GM19099 (cell line): ENCODE measurements around the gene RPAP2.

Experiments used
- POLR2A ChIP-seq: IDR thresholded peaks from 3 replicates; pipeline ENCODE4 v1.6.1; 2011; ENCODE audit warnings: low read depth; ENCODE audit not compliant: insufficient read length; ENCODE audit errors: extremely low read depth

The RPAP2 gene

DNA sequence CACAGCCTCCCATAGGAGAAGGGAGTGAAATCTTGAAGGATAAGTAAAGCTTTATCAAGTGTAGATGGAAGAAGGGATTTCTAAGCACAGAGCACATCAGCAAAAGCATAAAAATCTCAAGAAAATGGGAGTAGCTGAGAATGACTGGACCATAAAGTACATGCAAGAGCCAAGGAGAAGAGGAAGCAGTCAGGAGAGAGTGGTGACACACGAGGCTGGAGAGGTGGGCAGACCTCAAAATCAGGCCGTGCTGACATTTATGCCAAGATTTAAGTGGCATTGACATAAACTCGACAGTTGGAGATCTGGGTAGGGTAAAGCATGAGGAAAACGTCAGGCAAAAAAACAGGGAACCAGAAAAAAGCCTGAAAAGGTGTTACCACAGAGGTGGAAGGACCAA is 125.5 kb downstream of the RPAP2 start:
- TF ChIP-seq POLR2A: no peak

DNA sequence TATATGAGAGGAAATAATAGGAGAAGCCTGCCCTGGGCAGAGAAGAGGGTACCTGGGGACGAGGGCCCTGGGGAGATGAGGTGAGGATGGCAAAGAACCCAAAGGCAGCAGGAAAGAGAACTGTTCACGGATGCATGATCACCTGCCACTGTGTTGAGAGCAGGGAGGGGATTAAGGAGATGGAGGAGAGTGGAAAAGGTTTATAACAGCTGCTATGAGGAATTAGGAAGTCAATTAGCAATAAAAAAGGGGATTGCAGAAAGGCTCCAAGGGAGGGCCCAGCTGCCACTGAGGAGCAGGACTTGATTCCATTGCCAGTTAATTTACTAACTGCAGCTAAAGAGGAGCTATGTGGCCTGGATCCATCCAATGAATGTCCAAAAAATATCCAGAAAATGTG is 126.8 kb downstream of the RPAP2 start:
- TF ChIP-seq POLR2A: no peak

DNA sequence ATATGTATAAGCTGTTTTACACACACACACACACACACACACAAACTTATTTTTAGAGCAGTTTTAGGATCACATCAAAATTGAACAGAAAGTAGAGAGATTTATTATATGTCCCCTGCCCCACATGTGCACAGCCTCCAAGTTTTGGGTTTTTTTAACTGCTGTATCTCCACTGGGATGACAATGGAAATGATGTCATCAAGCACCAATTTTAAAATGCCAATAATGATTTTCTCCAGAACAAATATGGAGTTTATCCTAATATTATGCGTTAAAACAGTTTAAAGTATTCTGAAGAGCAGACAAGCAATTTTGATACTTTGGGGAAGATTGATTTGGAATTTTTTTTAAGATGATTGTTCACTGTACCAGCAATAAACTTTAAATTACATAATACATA is 131.2 kb downstream of the RPAP2 start:
- TF ChIP-seq POLR2A: no peak

DNA sequence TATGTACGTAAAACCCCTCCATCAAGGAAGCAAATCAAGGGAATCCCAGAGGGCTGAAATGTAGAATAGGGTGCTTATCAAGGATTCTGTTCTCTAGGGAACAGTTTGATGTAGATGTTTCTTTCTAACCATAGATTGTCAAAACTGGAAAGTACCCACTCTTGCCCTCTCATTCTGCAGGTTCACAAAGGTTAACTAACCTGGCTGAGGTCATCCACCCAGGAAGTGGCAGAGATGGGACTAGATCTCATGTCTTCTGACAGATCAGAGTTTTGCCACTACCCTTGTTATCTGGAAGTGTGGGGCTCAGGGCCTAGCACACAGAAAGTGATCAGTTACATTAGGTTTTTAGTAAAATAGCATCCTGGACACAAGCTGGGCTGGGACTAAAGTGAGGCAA is 140.4 kb downstream of the RPAP2 start:
- no peak for TF ChIP-seq POLR2A

DNA sequence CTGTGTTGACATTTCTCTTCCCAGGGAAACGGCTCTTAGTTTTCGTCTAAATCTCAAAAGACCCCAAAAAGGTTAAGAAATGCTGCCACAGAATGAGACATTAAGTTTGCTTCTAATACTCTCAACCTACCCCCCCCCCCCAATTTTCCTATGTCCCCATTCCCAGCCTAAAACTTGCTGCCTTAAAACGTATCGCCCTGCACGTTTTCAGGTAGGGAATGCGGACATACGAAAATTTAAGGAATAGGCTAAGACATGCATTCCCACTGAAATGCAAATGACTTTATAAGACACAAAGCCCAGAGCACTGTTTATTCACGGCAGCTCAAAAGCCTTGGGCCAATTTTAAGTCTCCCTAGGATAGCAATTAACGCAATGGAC is 142.4 kb downstream of the RPAP2 start:
- no peak for TF ChIP-seq POLR2A

DNA sequence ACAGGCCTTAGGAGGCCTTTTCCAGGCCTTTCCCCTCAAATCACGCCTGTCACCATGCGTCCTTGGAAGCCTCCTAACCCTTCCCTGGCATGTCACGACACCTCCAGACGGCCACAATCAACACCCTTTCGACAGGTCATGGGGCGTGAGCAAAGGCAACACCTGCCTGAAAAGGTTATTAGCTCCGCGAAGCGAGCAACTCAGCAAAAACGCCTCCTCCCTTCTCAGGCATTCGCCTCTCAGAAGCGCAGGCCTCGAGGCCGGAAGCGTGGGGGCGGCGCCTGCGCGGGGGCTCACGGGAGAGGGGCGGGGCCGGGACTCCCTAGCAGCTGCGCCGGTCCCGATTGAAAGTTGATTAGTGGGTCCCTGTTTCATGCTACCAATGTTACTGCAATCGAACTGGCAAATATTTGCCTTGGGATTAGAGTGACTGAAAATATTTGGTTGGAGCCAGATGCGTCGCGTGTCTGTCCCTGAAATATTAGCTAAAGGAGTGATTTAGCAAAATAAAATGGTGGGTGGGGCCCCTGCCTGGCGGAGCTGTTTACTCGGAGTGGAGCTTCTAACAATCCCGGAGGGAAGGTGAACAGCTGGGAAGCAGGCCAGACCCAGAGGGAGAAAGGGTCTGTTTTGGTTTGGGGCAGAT is 143.0 kb downstream of the RPAP2 start:
- no peak for TF ChIP-seq POLR2A

DNA sequence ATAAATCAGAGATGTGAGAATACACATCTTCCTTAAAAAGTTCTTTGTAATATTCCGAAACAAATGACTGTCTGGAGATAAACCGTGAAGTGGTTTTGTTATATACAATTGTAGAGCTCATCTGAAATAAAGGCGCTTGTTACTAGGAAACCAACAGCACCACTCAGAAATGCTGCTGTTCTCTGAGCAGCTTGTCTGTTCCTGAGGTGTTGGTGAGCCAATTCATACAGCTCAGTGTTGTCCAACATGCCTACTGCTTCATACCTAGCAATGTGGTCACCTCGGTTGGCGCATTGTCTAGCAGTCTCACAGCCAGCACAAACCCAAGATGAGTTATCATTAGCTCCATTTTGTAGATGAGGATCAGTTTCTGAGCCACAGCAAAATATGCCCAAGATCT is 143.5 kb downstream of the RPAP2 start:
- no peak for TF ChIP-seq POLR2A

DNA sequence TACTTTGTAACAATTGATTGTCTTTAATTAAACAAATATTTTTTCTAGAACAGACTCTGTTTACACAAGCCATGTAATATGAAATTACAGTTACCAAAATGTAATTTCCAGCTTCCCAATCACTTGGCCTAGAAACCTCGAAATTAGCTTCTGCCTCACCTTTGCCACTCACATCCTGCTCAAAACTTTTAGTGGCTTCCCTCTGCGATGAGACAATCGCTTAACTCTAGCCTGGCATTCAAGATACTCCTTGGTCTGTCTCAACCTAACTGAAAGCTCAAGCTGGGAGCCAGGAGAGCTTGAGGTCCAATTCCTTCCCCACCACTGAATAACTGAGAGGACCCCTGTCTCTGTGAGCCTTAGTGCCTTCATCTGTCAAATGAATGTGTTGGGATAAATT is 145.0 kb downstream of the RPAP2 start:
- no peak for TF ChIP-seq POLR2A

DNA sequence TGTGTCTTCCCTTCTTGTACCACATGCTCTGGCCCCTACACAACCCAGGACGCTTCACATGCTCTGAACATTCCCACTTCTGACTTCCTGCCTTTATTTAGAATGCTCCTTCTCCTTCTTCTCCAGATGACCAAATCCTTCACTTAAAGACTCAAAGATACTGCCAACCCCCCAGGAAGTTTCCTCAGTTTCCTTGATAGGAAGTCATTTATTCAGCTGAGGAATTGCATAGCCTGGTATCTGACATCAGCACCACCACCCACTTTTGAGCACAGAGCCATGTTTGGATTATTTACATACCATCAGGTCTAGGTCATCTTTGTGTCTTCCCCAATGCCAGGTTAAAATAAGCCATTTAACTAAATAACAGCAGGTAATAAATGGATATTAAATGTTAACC is 145.5 kb downstream of the RPAP2 start:
- TF ChIP-seq POLR2A: no peak

DNA sequence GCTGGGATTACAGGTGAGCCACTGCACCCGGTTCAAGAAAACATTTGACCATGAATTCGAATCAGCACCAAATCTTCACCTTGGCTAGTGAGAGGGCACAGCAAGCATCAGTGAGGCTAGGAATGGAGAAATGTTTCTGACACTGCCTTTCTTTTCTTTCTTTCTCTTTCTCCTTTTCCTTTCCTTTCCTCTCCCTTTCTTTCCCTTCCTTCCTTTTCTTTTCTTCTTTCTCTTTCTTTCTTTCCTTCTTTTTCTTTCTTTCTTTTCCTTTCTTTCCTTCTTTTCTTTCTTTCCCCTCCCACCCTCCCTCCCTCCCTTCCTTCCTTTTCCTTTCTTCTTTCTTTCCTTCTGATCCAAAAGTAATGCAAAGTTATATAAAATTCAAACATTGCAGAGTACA is 147.0 kb downstream of the RPAP2 start:
- no peak for TF ChIP-seq POLR2A

DNA sequence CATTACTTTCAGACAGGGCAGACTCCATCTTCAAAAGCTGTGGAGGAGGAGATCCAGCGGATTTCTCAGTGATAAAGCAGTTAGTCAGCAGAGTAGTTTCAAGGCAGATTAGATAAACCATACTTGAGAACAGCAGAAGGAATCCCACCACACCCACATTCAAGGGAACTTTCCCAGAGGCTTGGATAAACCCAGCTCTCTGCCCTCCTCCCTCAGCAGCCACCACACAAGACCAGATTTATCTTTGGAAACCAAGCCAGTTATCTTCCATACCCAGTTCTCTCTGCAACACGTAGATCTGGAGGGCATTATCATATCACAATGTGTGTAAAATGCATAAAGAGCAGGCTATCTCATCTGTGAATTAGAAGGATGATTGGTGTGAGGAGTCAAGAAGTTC is 147.7 kb downstream of the RPAP2 start:
- TF ChIP-seq POLR2A: no peak

DNA sequence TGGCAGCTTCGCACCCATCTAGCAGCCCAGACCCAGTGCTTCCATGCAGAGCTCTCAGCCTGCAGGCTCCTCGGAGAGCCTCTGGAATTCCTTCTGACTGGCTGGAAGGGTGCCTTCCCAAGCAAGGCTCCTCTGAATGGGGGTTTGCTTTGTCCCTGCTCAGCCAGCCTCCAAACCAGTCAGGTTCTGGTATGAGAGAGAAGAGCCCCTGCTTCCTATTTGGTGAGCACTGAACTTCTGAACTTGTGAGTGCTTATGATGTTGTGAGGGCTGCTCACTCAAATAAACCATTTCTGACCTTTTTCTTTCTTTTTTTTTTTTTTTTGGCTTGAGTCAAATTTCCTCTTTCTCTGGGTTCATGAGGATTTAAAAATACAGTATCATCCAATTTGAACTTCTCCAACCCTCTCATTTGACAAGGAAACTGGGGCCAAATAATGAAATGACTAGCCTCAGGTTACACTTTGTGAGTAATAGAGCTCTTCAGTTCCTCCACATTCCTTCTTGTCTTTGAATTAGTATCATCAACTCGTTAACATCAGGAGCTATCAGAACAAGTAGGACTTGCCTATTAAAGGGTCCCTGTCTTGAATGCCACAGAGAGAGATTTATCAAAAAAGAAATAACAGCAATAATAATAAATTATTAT is 148.3 kb downstream of the RPAP2 start:
- no peak for TF ChIP-seq POLR2A

DNA sequence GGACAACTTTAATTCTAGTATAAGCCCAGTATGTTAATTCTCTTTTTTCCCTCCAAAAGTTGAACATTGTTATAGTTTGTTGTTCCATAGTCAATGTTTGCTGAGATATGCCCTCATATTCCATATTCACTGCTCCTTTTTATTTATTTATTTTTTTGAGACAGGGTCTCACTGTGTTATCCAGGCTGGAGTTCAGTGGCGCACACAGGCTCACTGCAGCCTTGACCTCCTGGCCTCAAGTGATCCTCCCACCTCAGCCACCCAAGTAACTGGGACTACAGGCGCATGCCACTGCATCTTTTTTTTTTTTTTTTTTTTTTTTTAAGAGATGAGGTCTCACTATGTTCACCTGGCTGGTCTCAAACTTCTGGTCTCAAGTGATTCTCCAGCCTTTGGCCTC is 149.1 kb downstream of the RPAP2 start:
- TF ChIP-seq POLR2A: no peak
